ENCODE data around the gene FBXW7. TPM values are rescaled to one million over a fixed set of nuclear protein-coding genes. Genes with fewer than 3 reads are reported as not detected.

FBXW7 gene
- total and polyA plus RNA-seq, 2 experiments from 2014 or later = 16.2 to 43.5 TPM

Small RNA genes within 50 kb of the gene (microRNA-seq; reads per million reads assigned to microRNA genes)
- 2.2 reads per million for gene MIR3140

Small RNA genes within 50 kb of the gene (small RNA-seq; reads per million reads assigned to genes)
- not detected for gene MIR3140

Other genes with a start within 250 kb of the FBXW7 start
- gene TMEM154, start 143.9 kb upstream of the FBXW7 start, total RNA-seq = 1.2 and 1.7 TPM in 2 replicates
- gene TMEM154, start 143.9 kb upstream of the FBXW7 start, polyA plus RNA-seq = 0.36 and 6.8 TPM in 2 replicates
- 0.84 and 1.3 TPM in 2 replicates for gene TIGD4, start 243.6 kb upstream of the FBXW7 start, total RNA-seq
- gene TIGD4, start 243.6 kb upstream of the FBXW7 start, polyA plus RNA-seq = 0.19 TPM in 1 of 2 replicates, not detected in the other
- 34.6 and 39.1 TPM in 2 replicates for gene ARFIP1, start 243.9 kb upstream of the FBXW7 start, total RNA-seq
- gene ARFIP1, start 243.9 kb upstream of the FBXW7 start, polyA plus RNA-seq = 21.7 and 28.7 TPM in 2 replicates

Measured in hepatocyte (in vitro differentiated cells).